GM18505 (cell line): ENCODE data around the gene GLCE.

Experiments
- ATAC-seq: cut with Tn5 transposase; IDR thresholded peaks from one replicate; pipeline ENCODE4 v1.9.1; 2021; ENCODE audit not compliant: unreplicated experiment
- POLR2A ChIP-seq: IDR thresholded peaks from 4 replicates; pipeline ENCODE4 v1.6.1; 2011; ENCODE audit warnings: borderline replicate concordance; ENCODE audit not compliant: insufficient read depth, insufficient read length; ENCODE audit errors: extremely low read depth

The GLCE gene

GRCh38 chr15:69215314-69216035, 55.0 kb downstream of the GLCE start:
- TF ChIP-seq POLR2A: no peak
- no peak for ATAC-seq

GRCh38 chr15:69217381-69217780, 56.9 kb downstream of the GLCE start:
- no peak for TF ChIP-seq POLR2A
- ATAC-seq: no peak

GRCh38 chr15:69219690-69220089, 59.3 kb downstream of the GLCE start:
- no peak for TF ChIP-seq POLR2A
- no peak for ATAC-seq

GRCh38 chr15:69222002-69222474, 61.6 kb downstream of the GLCE start:
- no peak for ATAC-seq
- no peak for TF ChIP-seq POLR2A

- no peak for TF ChIP-seq POLR2A
- no peak for ATAC-seq
Measured at GRCh38 chr15:69223083-69223813, 62.8 kb downstream of the GLCE start.

GRCh38 chr15:69224383-69224782, 63.9 kb downstream of the GLCE start:
- TF ChIP-seq POLR2A: no peak
- ATAC-seq: no peak

- no peak for ATAC-seq
Measured at GRCh38 chr15:69225355-69226022, 65.1 kb downstream of the GLCE start.

GRCh38 chr15:69226023-69226355, 65.6 kb downstream of the GLCE start:
- no peak for TF ChIP-seq POLR2A
- no peak for ATAC-seq

More at GRCh38 chr15:69225355-69226022, 65.1 kb downstream of the GLCE start:
- TF ChIP-seq POLR2A: no peak

- no peak for ATAC-seq
- no peak for TF ChIP-seq POLR2A
Measured at GRCh38 chr15:69232144-69232543, 71.7 kb downstream of the GLCE start.

GRCh38 chr15:69232765-69233164, 72.3 kb downstream of the GLCE start:
- ATAC-seq: no peak
- no peak for TF ChIP-seq POLR2A

- TF ChIP-seq POLR2A: no peak
Measured at GRCh38 chr15:69234676-69235075, 74.2 kb downstream of the GLCE start.

GRCh38 chr15:69236505-69236904, 76.1 kb downstream of the GLCE start:
- no peak for ATAC-seq
- TF ChIP-seq POLR2A: no peak

More at GRCh38 chr15:69234676-69235075, 74.2 kb downstream of the GLCE start:
- no peak for ATAC-seq

- no peak for ATAC-seq
- TF ChIP-seq POLR2A: no peak
Measured at GRCh38 chr15:69237718-69238117, 77.3 kb downstream of the GLCE start.
